ENCODE results near the gene ATG9B. TPM values are rescaled to one million over a fixed set of nuclear protein-coding genes. Genes with fewer than 3 reads are reported as not detected.

The ATG9B gene
- total RNA-seq, 3 donors from 2014 or later (not counting 1 experiment from before 2014, with no cell fraction given): 4.4 to 4.6 (median 4.5) TPM

DNA sequence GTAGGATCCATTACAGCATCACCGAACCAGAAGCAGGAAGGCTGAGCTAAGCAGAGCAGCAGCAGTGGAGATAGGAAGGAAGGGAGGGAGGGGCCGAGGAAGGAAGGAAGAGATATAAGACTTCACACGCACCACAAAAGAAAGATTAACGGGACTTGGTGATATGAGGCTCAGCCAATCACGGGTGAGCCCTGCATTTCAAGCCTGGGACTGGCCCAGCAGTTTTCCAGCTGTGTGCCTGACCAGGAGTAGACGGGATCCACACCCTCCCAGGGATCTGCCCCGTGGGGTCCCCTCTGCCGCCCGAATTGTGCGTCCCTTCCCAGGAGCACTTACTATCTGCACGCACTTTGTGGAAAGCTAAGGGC, 16.2 kb downstream of the ATG9B start:
- Histone ChIP-seq H3K27me3 (ENCODE audit: control insufficient read depth, insufficient read depth, low read length) (no peaks in the 10 kb centered on the region), H3K4me3 (ENCODE audit: low read length) (no peak overlapping the region), H3K4me1 (ENCODE audit: control insufficient read depth, insufficient read depth, low read length) (peaks cover 67% of the 10 kb centered on the region), H3K36me3 (ENCODE audit: control insufficient read depth, insufficient read depth, low read length) (no peaks in the 10 kb centered on the region), H3K9me3 (ENCODE audit: control insufficient read depth, insufficient read depth, low read length) (no peaks in the 10 kb centered on the region), H3K27ac (ENCODE audit: low read length) (peak overlapping the region; percentile 14)
- peak in 1 of 2 donors; percentile 76 for DNase-seq
- peak overlapping the region; percentile 76 to 85 for H3K27ac Mint-ChIP-seq
- WGBS (ENCODE audit: insufficient coverage): 25% methylated on average over 10 of the region's 11 CpGs
- peaks cover 0 to 8% of the 10 kb centered on the region in 2 donors for H3K27me3 Mint-ChIP-seq (ENCODE audit: low read depth in 2 of 2)
- intact Hi-C loops (cut with micrococcal nuclease): no loop called here
- peak in 2 of 3 donors; percentile 16 to 39 for ATAC-seq
- TF ChIP-seq, protein P1, sequence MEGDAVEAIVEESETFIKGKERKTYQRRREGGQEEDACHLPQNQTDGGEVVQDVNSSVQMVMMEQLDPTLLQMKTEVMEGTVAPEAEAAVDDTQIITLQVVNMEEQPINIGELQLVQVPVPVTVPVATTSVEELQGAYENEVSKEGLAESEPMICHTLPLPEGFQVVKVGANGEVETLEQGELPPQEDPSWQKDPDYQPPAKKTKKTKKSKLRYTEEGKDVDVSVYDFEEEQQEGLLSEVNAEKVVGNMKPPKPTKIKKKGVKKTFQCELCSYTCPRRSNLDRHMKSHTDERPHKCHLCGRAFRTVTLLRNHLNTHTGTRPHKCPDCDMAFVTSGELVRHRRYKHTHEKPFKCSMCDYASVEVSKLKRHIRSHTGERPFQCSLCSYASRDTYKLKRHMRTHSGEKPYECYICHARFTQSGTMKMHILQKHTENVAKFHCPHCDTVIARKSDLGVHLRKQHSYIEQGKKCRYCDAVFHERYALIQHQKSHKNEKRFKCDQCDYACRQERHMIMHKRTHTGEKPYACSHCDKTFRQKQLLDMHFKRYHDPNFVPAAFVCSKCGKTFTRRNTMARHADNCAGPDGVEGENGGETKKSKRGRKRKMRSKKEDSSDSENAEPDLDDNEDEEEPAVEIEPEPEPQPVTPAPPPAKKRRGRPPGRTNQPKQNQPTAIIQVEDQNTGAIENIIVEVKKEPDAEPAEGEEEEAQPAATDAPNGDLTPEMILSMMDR (IDR thresholded peaks at IDR 0.05): no peak
- no peaks in the 10 kb centered on the region for H3K36me3 Mint-ChIP-seq
- H3K4me1 Mint-ChIP-seq: peaks cover 46 to 58% of the 10 kb centered on the region in 2 donors
- no peaks in the 10 kb centered on the region for H3K9me3 Mint-ChIP-seq
- peak overlapping the region; percentile 74 for H3K4me3 Mint-ChIP-seq

DNA sequence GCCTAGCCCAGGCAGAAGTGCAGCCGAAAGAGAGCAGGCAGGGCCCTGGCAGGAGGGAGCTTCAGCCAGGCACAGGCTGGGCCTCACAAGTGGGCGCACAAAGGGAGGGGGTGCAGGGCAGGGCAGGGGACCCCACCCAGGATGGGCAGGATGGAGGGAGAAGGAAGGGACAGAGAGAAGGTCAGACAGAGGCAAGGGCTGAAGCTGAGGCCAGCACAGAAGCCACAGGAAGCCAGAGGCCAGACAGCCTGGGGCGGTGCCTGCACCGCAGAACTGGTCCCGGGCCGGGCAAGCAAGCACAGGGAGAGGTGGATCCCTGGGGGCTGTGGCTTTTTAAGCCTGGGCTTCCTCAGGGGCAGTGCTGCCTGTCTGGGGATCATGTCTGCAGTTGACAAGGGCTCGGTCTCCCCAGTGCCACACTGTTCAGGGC, 16.8 kb downstream of the ATG9B start:
- Mint-ChIP-seq H3K27me3 (ENCODE audit: low read depth in 2 of 2) (peaks cover 0 to 6% of the 10 kb centered on the region in 2 donors), H3K9me3 (no peaks in the 10 kb centered on the region), H3K36me3 (no peaks in the 10 kb centered on the region), H3K27ac (peak overlapping the region; percentile 76 to 85), H3K4me3 (peak overlapping the region; percentile 74), H3K4me1 (peaks cover 40 to 51% of the 10 kb centered on the region in 2 donors)
- Histone ChIP-seq H3K36me3 (ENCODE audit: control insufficient read depth, insufficient read depth, low read length) (no peaks in the 10 kb centered on the region), H3K4me1 (ENCODE audit: control insufficient read depth, insufficient read depth, low read length) (peaks cover 60% of the 10 kb centered on the region), H3K4me3 (ENCODE audit: low read length) (no peak overlapping the region), H3K27ac (ENCODE audit: low read length) (no peak overlapping the region), H3K27me3 (ENCODE audit: control insufficient read depth, insufficient read depth, low read length) (no peaks in the 10 kb centered on the region), H3K9me3 (ENCODE audit: control insufficient read depth, insufficient read depth, low read length) (no peaks in the 10 kb centered on the region)
- DNase-seq (peak in 1 of 2 donors; percentile 20), ATAC-seq (no peak)
- intact Hi-C loops (cut with micrococcal nuclease): no loop called here
- WGBS (ENCODE audit: insufficient coverage): 38% methylated on average over 7 of the region's 7 CpGs
- TF ChIP-seq, protein P1 (IDR thresholded peaks at IDR 0.05): no peak

DNA sequence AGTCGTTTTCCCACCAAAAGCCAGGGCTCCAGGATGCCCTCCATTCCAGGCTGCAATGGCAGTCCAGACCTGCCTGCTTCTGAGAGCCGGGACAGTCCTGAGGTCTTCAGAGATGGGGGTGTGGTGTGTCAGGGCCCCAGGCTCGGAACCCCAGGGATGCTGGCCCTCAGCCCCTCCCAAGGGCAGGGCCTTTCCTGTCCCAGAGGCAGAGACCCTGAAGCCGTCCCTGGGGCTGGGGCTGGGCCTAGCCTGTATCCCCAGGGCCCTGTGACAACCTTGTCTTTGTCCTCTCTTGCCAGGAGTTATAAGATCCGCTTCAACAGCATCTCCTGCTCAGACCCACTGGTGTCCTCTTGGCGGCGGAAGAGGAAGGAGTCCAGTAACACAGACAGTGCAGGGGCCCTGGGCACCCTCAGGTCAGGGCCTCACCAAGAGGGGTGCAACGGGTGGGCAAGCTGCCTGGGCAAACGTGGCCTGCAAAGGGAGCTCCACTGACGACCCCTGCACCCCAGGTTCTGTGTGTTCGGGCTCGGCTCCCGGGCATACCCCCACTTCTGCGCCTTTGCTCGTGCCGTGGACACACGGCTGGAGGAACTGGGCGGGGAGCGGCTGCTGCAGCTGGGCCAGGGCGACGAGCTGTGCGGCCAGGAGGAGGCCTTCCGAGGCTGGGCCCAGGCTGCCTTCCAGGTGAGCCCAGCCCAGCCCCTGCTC, 17.5 kb downstream of the ATG9B start:
- intact Hi-C loops (cut with micrococcal nuclease): no loop called here
- H3K27ac ChIP-seq (ENCODE audit: low read length): no peak overlapping the region
- DNase-seq (no peak), ATAC-seq (no peak)
- H3K27ac Mint-ChIP-seq: peak overlapping the region in 1 of 2 donors; percentile 85
- no peak overlapping the region for H3K4me3 ChIP-seq (ENCODE audit: low read length)
- H3K4me1 ChIP-seq (ENCODE audit: control insufficient read depth, insufficient read depth, low read length): peaks cover 58% of the 10 kb centered on the region
- H3K36me3 Mint-ChIP-seq: no peaks in the 10 kb centered on the region
- TF ChIP-seq, protein P1 (IDR thresholded peaks at IDR 0.05): no peak
- no peaks in the 10 kb centered on the region for H3K9me3 Mint-ChIP-seq
- WGBS (ENCODE audit: insufficient coverage): 91% methylated on average over 23 of the region's 23 CpGs
- H3K9me3 ChIP-seq (ENCODE audit: control insufficient read depth, insufficient read depth, low read length): no peaks in the 10 kb centered on the region
- no peaks in the 10 kb centered on the region for H3K27me3 ChIP-seq (ENCODE audit: control insufficient read depth, insufficient read depth, low read length)
- H3K4me3 Mint-ChIP-seq: no peak overlapping the region
- peaks cover 0 to 7% of the 10 kb centered on the region in 2 donors for H3K27me3 Mint-ChIP-seq (ENCODE audit: low read depth in 2 of 2)
- H3K4me1 Mint-ChIP-seq: peaks cover 33 to 48% of the 10 kb centered on the region in 2 donors
- H3K36me3 ChIP-seq (ENCODE audit: control insufficient read depth, insufficient read depth, low read length): no peaks in the 10 kb centered on the region
